Measurements from ENCODE around the gene ASPSCR1.
"Not testable (repeated sequence)": the region's sequence is repeated elsewhere in the genome, so short reads cannot be mapped to it uniquely, and the experiment has no call there.

ASPSCR1 gene

GRCh38 chr17:81980707-81981343 lies 3.4 kb downstream of the ASPSCR1 start:
- DNase-seq = no peak

DNA sequence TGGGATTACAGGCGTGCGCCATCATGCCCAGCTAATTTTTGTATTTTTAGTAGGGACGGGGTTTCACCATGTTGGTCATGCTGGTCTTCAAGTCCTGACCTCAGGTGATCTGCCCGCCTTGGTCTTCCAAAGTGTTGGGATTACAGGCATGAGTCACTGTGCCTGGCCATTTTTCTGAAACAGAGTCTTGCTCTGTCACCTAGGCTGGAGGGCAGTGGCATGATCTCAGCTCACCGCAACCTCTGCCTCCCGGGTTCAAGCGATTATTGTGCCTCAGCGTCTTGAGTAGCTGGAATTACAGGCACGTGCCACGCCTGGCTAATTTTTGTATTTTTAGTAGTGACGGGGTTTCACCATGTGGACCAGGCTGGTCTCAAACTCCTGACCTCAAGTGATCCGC lies 4.1 kb downstream of the ASPSCR1 start:
- DNase-seq = not testable (repeated sequence)

DNA sequence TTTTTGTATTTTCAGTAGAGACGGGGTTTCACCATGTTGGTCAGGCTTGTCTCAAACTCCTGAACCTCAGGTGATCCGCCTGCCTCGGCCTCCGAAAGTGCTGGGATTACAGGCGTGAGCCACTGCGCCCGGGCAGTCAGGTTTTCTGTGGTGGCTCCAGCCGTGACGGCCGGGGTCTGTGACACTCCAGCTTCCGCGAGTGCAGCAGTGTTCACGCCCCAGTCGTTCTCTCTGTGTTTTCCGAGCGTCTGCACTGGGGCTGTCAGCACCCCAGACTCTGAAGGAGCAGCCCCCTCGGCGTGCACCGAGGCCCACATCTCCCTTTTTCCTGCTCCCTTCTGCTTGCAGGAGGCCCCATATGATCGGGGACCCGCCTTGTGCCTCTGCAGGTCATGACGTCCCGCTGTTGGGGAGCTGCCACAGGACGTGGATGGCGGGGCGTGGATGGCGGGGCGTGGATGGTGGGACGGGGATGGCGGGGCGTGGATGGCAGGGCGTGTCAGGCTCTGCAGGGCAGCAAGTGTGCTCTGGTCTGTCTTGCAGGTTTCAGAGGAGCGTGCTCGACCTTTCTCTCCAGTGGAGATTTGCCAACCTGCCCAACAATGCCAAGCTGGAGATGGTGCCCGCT lies 5.7 kb downstream of the ASPSCR1 start:
- no peak for DNase-seq

GRCh38 chr17:81983639-81984373 lies 6.4 kb downstream of the ASPSCR1 start:
- DNase-seq = no peak

- no peak for DNase-seq
Observed at GRCh38 chr17:81984773-81985410, 7.5 kb downstream of the ASPSCR1 start.

- no peak for DNase-seq
Observed at GRCh38 chr17:81986606-81987005, 9.2 kb downstream of the ASPSCR1 start.

DNA sequence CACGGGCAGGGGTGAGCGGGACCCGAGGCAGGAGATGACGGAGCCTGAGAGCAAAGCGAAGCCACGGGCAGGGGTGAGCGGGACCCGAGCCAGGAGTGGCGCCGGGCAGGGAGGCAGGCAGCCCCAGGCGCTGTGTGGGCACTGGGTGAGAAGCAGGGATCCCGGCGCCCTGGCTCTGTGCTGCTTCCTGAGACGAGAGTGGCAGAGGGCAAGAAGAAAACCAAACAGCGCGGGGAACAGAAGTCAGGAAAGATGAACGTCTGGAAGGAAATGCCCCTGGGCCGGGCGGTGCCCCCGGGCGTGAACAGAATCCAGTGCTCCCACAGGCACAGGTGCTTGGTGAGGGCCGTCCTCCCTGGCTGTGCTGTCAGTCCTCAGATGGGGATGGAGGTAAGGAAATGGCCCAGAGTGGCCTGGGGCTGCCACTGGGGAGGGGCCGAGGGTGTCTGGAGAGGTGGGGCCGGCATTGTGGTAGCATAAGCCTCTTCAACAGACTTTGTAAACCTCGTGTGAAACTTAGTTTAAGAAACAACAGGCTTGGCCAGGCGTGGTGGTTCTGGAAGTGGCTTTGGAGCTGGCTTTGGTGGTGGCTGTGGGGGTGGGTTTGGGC lies 9.8 kb downstream of the ASPSCR1 start:
- DNase-seq = no peak

DNA sequence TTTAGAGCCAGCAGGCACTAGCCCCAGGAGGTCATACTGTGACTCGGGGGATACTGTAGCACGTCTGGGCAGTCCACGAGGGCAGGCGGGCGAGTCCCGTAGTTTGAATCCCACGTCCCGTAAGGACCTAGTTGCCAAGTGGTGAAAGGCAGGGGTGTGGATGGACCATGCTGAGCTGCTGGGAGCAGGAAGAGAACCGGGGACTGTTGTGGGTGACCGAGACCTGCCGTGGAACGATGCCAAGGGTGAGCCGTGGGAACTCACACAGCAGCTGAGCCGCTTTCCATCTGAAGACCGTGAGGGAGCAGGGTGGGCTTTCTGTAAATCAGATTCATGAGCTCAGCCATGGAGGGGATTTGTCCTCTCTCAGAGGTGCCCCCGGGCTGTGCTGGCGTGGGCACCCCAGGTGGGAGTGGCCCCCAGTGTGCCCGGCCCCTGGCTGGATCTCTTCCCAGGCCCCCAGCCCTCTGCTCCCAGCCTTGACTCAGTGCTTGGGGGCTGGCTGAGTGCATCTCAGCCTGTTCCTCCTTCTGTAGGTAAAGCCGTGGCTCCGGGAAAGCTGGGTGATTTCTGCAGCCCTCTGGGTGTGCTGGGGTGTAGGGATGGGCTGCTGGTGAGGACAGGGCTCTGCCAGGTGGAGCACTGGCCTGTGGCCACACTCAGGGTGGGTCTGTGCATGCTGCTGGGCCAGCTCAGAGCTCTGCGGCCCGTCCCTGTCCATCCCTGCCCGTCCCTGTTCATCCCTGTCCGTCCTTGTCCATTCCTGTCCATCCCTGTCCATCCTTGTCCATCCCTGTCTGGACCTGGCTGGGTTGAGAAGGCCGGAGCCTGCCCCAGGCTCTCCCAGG lies 13.6 kb downstream of the ASPSCR1 start:
- DNase-seq = no peak

GRCh38 chr17:81991684-81992305 lies 14.4 kb downstream of the ASPSCR1 start:
- DNase-seq = peak; percentile 78

GRCh38 chr17:81992306-81993102 lies 15.1 kb downstream of the ASPSCR1 start:
- peak; percentile 74 for DNase-seq

DNA sequence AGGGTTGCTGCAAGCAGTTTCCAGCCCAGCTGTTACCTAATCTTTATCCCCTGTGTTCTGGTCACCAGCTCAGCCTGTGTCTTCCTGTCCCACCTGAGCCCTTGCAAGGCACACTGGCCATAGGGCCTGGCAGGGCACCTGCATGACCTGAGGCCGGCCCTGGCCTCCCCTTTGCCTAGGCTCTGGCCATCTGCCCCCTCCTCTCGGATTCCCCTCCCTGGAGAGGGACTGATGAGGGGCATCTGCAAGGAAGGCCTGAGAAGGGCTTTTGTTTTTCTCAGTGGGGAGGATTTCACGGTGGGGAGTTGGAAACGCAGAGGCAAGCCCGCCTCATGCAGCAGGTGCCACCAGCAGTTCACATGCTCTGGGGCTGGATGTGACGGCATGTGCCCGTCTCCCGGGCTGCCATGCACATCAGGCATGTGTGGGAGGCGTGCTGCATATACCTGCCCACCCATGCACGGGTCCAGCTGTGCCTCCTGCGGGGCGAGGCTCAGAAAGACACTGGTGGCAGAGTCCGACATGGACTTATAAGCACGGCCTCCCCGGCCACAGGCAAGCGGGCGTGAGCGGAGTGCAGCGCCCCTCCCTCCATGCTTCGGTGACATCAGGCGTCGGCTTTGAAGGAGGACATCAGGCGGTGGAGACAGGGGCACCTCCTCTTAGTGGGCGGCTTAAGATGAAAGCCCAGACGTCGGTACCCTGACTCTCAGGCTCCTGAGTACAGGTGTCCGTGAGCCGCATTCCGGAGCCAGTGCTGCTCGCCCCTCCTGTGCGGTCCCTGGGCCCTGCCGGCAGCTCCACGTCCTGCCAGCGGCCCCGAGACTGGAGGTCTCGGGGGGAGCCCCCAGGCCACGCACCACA lies 16.5 kb downstream of the ASPSCR1 start:
- peak; percentile 59 for DNase-seq

- DNase-seq = peak; percentile 43
Observed at GRCh38 chr17:81994593-81995462, 17.4 kb downstream of the ASPSCR1 start.

- peak; percentile 3 for DNase-seq
Observed at GRCh38 chr17:81995463-81996231, 18.2 kb downstream of the ASPSCR1 start.

GRCh38 chr17:81996232-81996756 lies 18.9 kb downstream of the ASPSCR1 start:
- peak; percentile 12 for DNase-seq

DNA sequence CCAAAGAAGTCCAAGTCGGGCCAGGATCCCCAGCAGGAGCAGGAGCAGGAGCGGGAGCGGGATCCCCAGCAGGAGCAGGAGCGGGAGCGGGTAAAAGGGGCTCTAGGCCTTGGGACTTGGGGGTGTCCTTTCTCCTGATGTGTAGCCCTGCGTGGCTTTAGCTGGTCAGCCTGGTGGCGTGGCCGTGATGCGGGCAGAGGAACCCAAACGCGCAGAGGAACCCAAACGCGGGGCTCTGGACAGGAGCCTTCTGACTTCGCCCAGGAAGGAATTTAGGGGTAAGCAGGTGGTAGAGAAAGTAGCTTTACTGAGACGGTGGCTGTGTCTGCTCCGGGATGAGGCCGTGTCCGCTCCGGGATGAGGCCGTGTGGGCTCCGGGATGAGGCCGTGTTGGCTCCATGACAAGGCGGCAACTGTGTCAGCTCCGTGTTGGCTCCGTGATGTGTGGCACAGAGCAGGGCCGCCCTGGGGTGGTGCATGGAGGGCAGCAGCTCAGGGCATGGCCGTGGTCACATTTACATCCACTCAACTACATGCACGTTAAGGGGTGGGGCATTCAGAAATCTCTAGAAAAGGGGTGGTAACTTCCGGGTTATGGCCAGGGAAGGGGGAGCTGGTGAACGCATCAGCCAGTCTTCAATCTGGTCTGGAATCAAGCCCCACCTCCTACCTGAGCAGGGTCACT lies 19.5 kb downstream of the ASPSCR1 start:
- no peak for DNase-seq

DNA sequence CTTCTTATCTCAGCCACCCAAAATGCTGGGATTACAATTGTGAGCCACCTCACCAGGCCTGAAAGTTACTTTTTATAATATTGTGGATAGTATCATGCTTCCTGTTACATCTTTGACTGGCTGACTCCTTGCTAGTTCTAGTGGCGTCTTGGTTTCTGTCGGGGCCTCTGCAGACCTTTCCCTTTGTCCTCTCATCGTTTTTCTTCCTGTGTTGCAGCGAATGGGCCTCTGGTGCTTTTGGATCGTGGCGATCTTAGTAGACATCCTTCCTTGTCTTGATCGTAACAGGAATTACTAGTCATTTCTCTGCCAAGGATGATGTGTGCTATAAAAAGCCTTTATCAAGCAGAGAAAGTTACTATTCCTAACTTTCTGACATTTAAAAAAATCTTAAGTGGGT lies 20.8 kb downstream of the ASPSCR1 start:
- no peak for DNase-seq
